Keratinocyte (primary cell): ENCODE data around the gene HSBP1. TPM values are rescaled to one million over a fixed set of nuclear protein-coding genes. Genes with fewer than 3 reads are reported as not detected.

Experiments used
- DNase-seq: peaks from one replicate; pipeline ENCODE4 v3.0.0-alpha.2; 2011; ENCODE audit warnings: low read depth, missing footprints, low spot score
- FAIRE-seq: peaks from 2 replicates; lab custom pipeline; 2011; peaks lifted over from hg19 to GRCh38; lab: Jason Lieb, UNC
- H2AFZ ChIP-seq: 2 replicates; pipeline ENCODE4 v1.6.0; 2012; ENCODE audit warnings: low read length, control low read depth, inconsistent platforms; ENCODE audit not compliant: control insufficient read depth
- H3K27ac ChIP-seq: 2 replicates; pipeline ENCODE4 v1.5.1; 2011; ENCODE audit warnings: low read length; ENCODE audit not compliant: control insufficient read depth, insufficient read depth
- H3K27me3 ChIP-seq: 3 replicates; pipeline ENCODE4 v1.6.0; 2011; ENCODE audit warnings: low read length; ENCODE audit not compliant: control insufficient read depth, insufficient read depth; ENCODE audit errors: extremely low read depth
- H3K36me3 ChIP-seq, 2 experiments: 2 replicates in 1 of 2; 3 replicates in 1 of 2; pipeline ENCODE4 v1.5.1; 2011; ENCODE audit warnings: low read length in 2 of 2, mild to moderate bottlenecking in 1 of 2; ENCODE audit not compliant: control insufficient read depth in 2 of 2, insufficient read depth in 2 of 2; ENCODE audit errors: extremely low read depth in 1 of 2
- H3K4me1 ChIP-seq: 3 replicates; pipeline ENCODE4 v1.5.1; 2011; ENCODE audit warnings: low read length; ENCODE audit not compliant: control insufficient read depth, insufficient read depth; ENCODE audit errors: extremely low read depth
- H3K4me2 ChIP-seq: 3 replicates; pipeline ENCODE4 v1.6.0; 2011; ENCODE audit warnings: low read depth, low read length; ENCODE audit not compliant: control insufficient read depth, insufficient read depth; ENCODE audit errors: extremely low read depth
- H3K4me3 ChIP-seq, 3 experiments: fragments of 200-600 bp in 1 of 3; sonication (generic) in 1 of 3; 2 replicates in 2 of 3; 3 replicates in 1 of 3; pipeline ENCODE4 v1.5.1; 2011 to 2016; ENCODE audit warnings: low read length in 3 of 3, mild to moderate bottlenecking in 3 of 3, control low read depth in 2 of 3, inconsistent platforms in 1 of 3, low read depth in 1 of 3, mixed read lengths in 1 of 3, mixed run types in 1 of 3, moderate library complexity in 1 of 3; ENCODE audit not compliant: control insufficient read depth in 2 of 3, insufficient read depth in 2 of 3; ENCODE audit errors: extremely low read depth in 1 of 3
- H3K79me2 ChIP-seq: 2 replicates; pipeline ENCODE4 v1.6.0; 2012; ENCODE audit warnings: low read length; ENCODE audit not compliant: control insufficient read depth, insufficient read depth
- H3K9ac ChIP-seq: 3 replicates; pipeline ENCODE4 v1.6.0; 2011; ENCODE audit warnings: low read length; ENCODE audit not compliant: control insufficient read depth, insufficient read depth; ENCODE audit errors: extremely low read depth
- H3K9me1 ChIP-seq: 3 replicates; pipeline ENCODE4 v1.6.0; 2011; ENCODE audit warnings: low read length; ENCODE audit not compliant: control insufficient read depth, insufficient read depth; ENCODE audit errors: extremely low read depth
- H3K9me3 ChIP-seq: 2 replicates; pipeline ENCODE4 v1.5.1; 2012; ENCODE audit warnings: low read depth, low read length; ENCODE audit not compliant: control insufficient read depth
- H4K20me1 ChIP-seq: 3 replicates; pipeline ENCODE4 v1.6.0; 2011; ENCODE audit warnings: low read length; ENCODE audit not compliant: control insufficient read depth, insufficient read depth; ENCODE audit errors: extremely low read depth
- CTCF ChIP-seq, 3 experiments: IDR thresholded peaks in 1 of 3; conservative IDR thresholded peaks in 1 of 3; optimal IDR thresholded peaks in 1 of 3; 2 replicates in 2 of 3; 3 replicates in 1 of 3; pipeline versions ENCODE3 to v1.5.1; 2011; ENCODE audit warnings: low read length in 3 of 3, mild to moderate bottlenecking in 3 of 3, moderate library complexity in 2 of 3, control low read depth in 1 of 3, inconsistent platforms in 1 of 3; ENCODE audit not compliant: insufficient read depth in 2 of 3; ENCODE audit errors: extremely low read depth in 1 of 3
- EZH2 ChIP-seq: IDR thresholded peaks from one replicate; pipeline ENCODE4 v1.6.1; 2012; ENCODE audit warnings: inconsistent platforms, mild to moderate bottlenecking, low read length, moderate library complexity
- dilution Hi-C: fragments of 300-500 bp; cut with MboI; formaldehyde crosslinking; loops from one replicate; pipeline ENCODE4 v1.7.0; 2020; ENCODE audit warnings: low sequenced_read_pairs; ENCODE audit not compliant: extremely low pct_ligation_motif_present
- polyA plus RNA-seq, 5 experiments: library from polyadenylated mRNA; depleted of rRNA in 3 of 5; stranded (reverse) in 3 of 5; stranded (forward) in 1 of 5; unstranded in 1 of 5; fragments of >200 nt; gene quantifications; 1 replicate in 1 of 5; 2 replicates in 3 of 5; 3 replicates in 1 of 5; pipeline versions ENCODE4 v1.2.1 to v1.2.3, GENCODE V29; 2011 to 2012; ENCODE audit warnings: missing spikeins in 2 of 5, low read depth in 1 of 5, low replicate concordance in 1 of 5

The HSBP1 gene
- polyA plus RNA-seq, 1 donor (not counting 4 experiments of a cell fraction or from before 2014, with no cell fraction given) = 264 TPM

- FAIRE-seq = no peak
- Histone ChIP-seq H3K9ac (no peak overlapping the region), H3K27ac (no peak overlapping the region), H3K4me3 (no peak overlapping the region), H3K4me2 (no peak overlapping the region), H3K79me2 (no peaks in the 10 kb centered on the region), H3K27me3 (peaks cover 9% of the 10 kb centered on the region), H3K36me3 (peaks cover 2 to 7% of the 10 kb centered on the region in 2 experiments), H4K20me1 (no peaks in the 10 kb centered on the region), H3K9me3 (no peaks in the 10 kb centered on the region), H3K9me1 (no peaks in the 10 kb centered on the region), H2AFZ (no peak overlapping the region), H3K4me1 (no peaks in the 10 kb centered on the region)
- dilution Hi-C loops = no loop called here
- TF ChIP-seq CTCF (optimal IDR thresholded peaks at IDR 0.05 in 1 of 3, IDR thresholded peaks at IDR 0.05 in 1 of 3, conservative IDR thresholded peaks at IDR 0.05 in 1 of 3; ENCODE audit: extremely low read depth in 1 of 3, insufficient read depth in 2 of 3, low read length in 3 of 3) = no peak
- no peak for TF ChIP-seq EZH2
- DNase-seq = no peak
Measured at GRCh38 chr16:83817022-83817421, 9.2 kb downstream of the HSBP1 start.

- FAIRE-seq = no peak
- Histone ChIP-seq H3K27ac (no peak overlapping the region), H3K79me2 (no peaks in the 10 kb centered on the region), H3K4me2 (no peak overlapping the region), H3K36me3 (no peaks in the 10 kb centered on the region), H3K9ac (no peak overlapping the region), H3K27me3 (peaks cover 9% of the 10 kb centered on the region), H3K4me3 (no peak overlapping the region), H3K9me1 (no peaks in the 10 kb centered on the region), H2AFZ (no peak overlapping the region), H3K9me3 (no peaks in the 10 kb centered on the region), H4K20me1 (no peaks in the 10 kb centered on the region), H3K4me1 (no peaks in the 10 kb centered on the region)
- dilution Hi-C loops = no loop called here
- no peak for DNase-seq
- no peak for TF ChIP-seq EZH2
- no peak for TF ChIP-seq CTCF (optimal IDR thresholded peaks at IDR 0.05 in 1 of 3, IDR thresholded peaks at IDR 0.05 in 1 of 3, conservative IDR thresholded peaks at IDR 0.05 in 1 of 3; ENCODE audit: extremely low read depth in 1 of 3, insufficient read depth in 2 of 3, low read length in 3 of 3)
Measured at GRCh38 chr16:83818276-83818675, 10.5 kb downstream of the HSBP1 start.
